Stimulated activated memory B cell treated with anti-CD40 and anti-IgM and Interleukin-4, amounts not matched to agents 10 μg/mL and 1 μg/mL and 100 μg/mL, for 72 hours (primary cell): Measurements from ENCODE around the gene SLC7A10.
A peak's percentile ranks its signal among the peaks of the same experiment; 100 is the strongest.
"Not testable (repeated sequence)": the region's sequence is repeated elsewhere in the genome, so short reads cannot be mapped to it uniquely, and the experiment has no call there.

ENCODE experiments used
- ATAC-seq: fragments of 150-1000 bp; cut with Tn5 transposase; 2 replicates; pipeline ENCODE4 v1.10.0; 2021
- H3K27ac Mint-ChIP-seq: one replicate; pipeline ENCODE4 v1.8.0; 2022; ENCODE audit warnings: mild to moderate bottlenecking, mixed read lengths
- H3K27me3 Mint-ChIP-seq: one replicate; pipeline ENCODE4 v1.8.0; 2022; ENCODE audit warnings: mixed read lengths
- H3K36me3 Mint-ChIP-seq: one replicate; pipeline ENCODE4 v1.8.0; 2022; ENCODE audit warnings: mixed read lengths
- H3K4me1 Mint-ChIP-seq: one replicate; pipeline ENCODE4 v1.8.0; 2022; ENCODE audit warnings: mixed read lengths
- H3K4me3 Mint-ChIP-seq: one replicate; pipeline ENCODE4 v1.8.0; 2022; ENCODE audit warnings: mild to moderate bottlenecking, moderate library complexity, mixed read lengths
- H3K9me3 Mint-ChIP-seq: one replicate; pipeline ENCODE4 v1.8.0; 2022; ENCODE audit warnings: mixed read lengths

SLC7A10 gene

DNA sequence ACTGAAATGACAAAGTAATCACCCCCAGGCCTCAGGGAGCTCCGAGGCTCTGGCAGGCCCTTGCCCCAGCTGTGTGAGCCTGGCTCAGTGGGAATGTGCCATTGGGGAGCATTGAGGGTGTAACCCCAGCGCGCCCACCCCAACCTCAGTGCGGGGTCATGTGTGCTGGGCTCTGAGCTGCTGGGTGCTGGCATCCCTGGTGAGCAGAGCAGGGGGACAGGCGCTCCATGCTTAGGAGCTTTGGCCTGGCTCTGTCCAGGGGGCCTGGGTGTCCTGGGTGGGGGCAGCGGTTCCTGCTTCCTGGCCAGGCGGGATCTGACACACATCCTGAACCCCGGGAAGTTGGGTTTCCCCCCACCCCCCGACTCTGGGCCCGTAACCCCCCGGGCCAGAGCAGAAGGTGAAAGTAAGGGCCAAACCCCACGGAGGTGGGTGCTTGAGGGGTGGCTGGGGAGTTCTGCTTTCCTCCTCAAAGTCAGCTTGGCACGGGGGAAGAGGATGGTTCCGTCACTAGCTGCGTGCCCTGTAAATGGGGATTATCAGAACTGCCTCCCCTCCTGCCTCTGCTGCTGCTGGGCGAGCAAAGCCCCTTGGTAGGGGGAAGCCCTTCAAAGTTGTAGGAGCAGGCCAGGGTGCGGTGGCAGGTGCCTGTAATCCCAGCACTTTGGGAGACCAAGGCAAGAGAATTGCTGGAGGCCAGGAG, 29.9 kb downstream of the SLC7A10 start:
- no peak for ATAC-seq
- no peak overlapping the region for H3K27ac Mint-ChIP-seq
- peaks cover 57% of the 10 kb centered on the region for H3K27me3 Mint-ChIP-seq
- no peak overlapping the region for H3K4me3 Mint-ChIP-seq
- H3K36me3 Mint-ChIP-seq = no peaks in the 10 kb centered on the region
- peaks cover 10% of the 10 kb centered on the region for H3K4me1 Mint-ChIP-seq
- H3K9me3 Mint-ChIP-seq = no peaks in the 10 kb centered on the region

- Mint-ChIP-seq H3K27me3 (peaks cover 64% of the 10 kb centered on the region), H3K27ac (no peak overlapping the region), H3K36me3 (no peaks in the 10 kb centered on the region), H3K4me3 (no peak overlapping the region), H3K9me3 (no peaks in the 10 kb centered on the region), H3K4me1 (peaks cover 10% of the 10 kb centered on the region)
- no peak for ATAC-seq
Observed at GRCh38 chr19:33194886-33195644, 30.6 kb downstream of the SLC7A10 start.

DNA sequence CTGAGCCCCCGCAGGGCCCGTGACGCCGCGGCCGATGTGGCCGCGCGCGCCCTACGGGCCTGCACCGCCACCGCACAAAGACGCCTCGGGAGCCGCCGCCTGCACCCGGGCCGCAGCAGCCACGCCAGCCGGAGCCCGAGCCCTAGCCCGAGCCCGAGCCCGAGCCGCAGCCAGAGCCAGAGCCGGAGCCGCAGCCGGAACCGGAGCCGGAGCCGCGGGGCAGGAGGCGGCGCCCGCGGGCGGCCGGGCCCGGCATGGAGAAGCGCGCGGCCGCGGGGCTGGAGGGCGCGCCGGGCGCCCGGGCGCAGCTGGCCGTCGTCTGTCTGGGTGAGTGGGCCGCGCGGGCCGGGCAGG, 31.1 kb downstream of the SLC7A10 start:
- H3K9me3 Mint-ChIP-seq = no peaks in the 10 kb centered on the region
- peaks cover 10% of the 10 kb centered on the region for H3K4me1 Mint-ChIP-seq
- H3K27me3 Mint-ChIP-seq = peaks cover 69% of the 10 kb centered on the region
- ATAC-seq = no peak
- H3K4me3 Mint-ChIP-seq = no peak overlapping the region
- H3K27ac Mint-ChIP-seq = no peak overlapping the region
- no peaks in the 10 kb centered on the region for H3K36me3 Mint-ChIP-seq

DNA sequence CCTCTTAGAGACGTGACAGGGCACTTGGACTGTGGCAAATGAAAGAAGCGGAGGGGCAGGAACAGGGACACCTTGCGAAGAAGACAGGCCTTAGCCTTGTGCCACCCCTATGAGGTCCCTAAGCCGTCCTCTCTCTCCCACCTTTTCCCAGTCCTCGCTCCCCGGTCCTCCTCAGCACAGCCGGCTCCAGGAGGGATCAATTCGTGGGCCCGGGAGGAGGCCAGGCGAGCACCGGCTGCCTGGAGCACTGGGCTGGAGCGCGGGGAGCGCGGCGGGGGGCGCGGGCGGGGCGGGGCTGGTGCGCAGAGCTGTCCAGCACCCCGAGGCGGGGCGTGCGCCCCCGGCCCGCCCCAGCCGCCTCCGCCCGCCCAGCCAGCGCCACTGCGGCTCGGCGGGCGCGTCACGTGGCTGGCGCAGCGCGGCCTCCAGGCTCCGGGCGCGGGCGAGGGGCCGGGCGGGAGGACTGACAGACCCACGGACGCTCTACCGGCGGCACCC, 31.7 kb downstream of the SLC7A10 start, which contains the start of gene LRP3:
TSS of gene LRP3 (plus strand) at position 466 of the 498 bp plus-strand sequence. CDS start 456 bp downstream, outside the sequence.
- Mint-ChIP-seq H3K36me3 (no peaks in the 10 kb centered on the region), H3K27ac (no peak within 1 kb of the TSS), H3K9me3 (no peaks in the 10 kb centered on the region), H3K27me3 (peaks cover 73% of the 10 kb centered on the region), H3K4me1 (peaks cover 10% of the 10 kb centered on the region), H3K4me3 (peak within 1 kb of the TSS; percentile 54)
- ATAC-seq = no peak

DNA sequence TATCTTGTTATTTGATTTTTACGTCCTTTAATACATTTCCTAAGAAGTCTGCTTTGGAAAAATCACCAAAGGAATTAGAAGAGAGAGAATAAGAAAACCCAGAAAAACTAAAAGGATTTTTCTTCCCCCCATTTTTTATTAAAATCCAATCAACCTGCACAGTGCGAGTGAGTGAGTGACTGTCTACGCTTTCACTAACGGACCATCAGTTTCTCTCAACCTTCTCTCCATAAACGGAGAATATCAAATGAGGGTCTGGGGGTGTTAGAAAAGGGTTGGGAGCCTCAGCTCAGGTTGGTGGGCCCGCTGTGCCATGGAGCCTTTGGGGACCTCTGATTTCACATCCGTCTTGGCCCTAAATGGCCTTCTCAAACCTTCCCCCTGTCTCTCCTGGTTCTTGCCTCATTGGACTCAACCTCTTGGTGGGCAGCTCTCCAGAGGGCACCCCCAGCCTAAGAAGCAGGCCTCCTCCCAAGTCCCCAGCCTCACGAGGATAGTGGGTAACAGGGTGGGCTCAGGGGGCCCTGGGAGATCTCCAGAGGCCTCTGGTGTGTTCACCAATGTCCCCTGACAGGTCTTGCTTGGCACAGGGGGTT, 32.3 kb downstream of the SLC7A10 start:
- H3K36me3 Mint-ChIP-seq = no peaks in the 10 kb centered on the region
- H3K27ac Mint-ChIP-seq = no peak overlapping the region
- H3K4me3 Mint-ChIP-seq = peak overlapping the region; percentile 54
- no peaks in the 10 kb centered on the region for H3K9me3 Mint-ChIP-seq
- peaks cover 73% of the 10 kb centered on the region for H3K27me3 Mint-ChIP-seq
- peaks cover 10% of the 10 kb centered on the region for H3K4me1 Mint-ChIP-seq
- no peak for ATAC-seq

GRCh38 chr19:33192010-33192409, 33.6 kb downstream of the SLC7A10 start:
- Mint-ChIP-seq H3K36me3 (no peaks in the 10 kb centered on the region), H3K27ac (no peak overlapping the region), H3K9me3 (no peaks in the 10 kb centered on the region), H3K4me1 (peaks cover 1% of the 10 kb centered on the region), H3K27me3 (peaks cover 68% of the 10 kb centered on the region), H3K4me3 (no peak overlapping the region)
- ATAC-seq = no peak

GRCh38 chr19:33191501-33191900, 34.1 kb downstream of the SLC7A10 start:
- no peaks in the 10 kb centered on the region for H3K36me3 Mint-ChIP-seq
- H3K4me1 Mint-ChIP-seq = no peaks in the 10 kb centered on the region
- no peak overlapping the region for H3K27ac Mint-ChIP-seq
- peaks cover 63% of the 10 kb centered on the region for H3K27me3 Mint-ChIP-seq
- H3K9me3 Mint-ChIP-seq = no peaks in the 10 kb centered on the region
- no peak overlapping the region for H3K4me3 Mint-ChIP-seq
- ATAC-seq = no peak

- not testable (repeated sequence) for H3K9me3 Mint-ChIP-seq, H3K4me3 Mint-ChIP-seq, H3K4me1 Mint-ChIP-seq, ATAC-seq, H3K27ac Mint-ChIP-seq, H3K36me3 Mint-ChIP-seq
- H3K27me3 Mint-ChIP-seq = peaks cover 59% of the 10 kb centered on the region
Observed at GRCh38 chr19:33191092-33191491, 34.6 kb downstream of the SLC7A10 start.

DNA sequence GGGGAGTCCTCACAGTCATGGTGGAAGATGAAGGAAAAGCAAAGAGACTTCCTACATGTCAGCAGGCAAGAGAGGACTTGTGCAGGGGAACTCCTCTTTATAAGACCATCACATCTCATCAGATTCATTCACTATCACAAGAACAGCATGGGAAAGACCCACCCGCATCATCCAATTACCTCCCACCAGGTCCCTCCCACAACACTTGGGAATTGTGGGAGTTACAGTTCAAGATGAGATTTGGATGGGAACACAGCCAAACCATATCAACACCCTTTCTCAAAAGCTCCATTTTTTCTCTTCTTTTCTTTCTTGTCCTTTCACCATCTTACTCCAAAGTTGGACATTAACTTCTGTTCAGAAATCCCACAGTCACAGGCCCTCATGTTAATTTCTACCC, 36.2 kb downstream of the SLC7A10 start:
- H3K36me3 Mint-ChIP-seq = no peaks in the 10 kb centered on the region
- no peak overlapping the region for H3K27ac Mint-ChIP-seq
- no peak for ATAC-seq
- H3K4me3 Mint-ChIP-seq = no peak overlapping the region
- H3K27me3 Mint-ChIP-seq = peaks cover 48% of the 10 kb centered on the region
- no peaks in the 10 kb centered on the region for H3K4me1 Mint-ChIP-seq
- no peaks in the 10 kb centered on the region for H3K9me3 Mint-ChIP-seq

DNA sequence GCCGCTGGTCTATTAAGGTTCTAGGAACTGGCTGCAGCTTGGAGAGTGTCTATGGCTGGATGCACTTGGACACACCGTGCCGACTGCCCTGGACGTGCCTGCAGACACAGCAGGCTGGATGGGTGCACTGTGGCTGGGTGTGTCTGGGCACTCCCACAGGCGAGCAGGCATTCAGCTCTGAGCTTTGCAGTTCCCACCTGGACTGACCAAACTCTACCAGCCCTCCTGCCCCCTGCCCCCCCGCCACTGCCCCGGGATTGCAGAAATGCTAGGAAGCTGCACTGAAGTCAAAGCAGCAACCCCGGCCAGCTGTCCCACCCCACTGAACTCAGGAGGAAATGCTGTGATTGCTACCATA, 38.5 kb downstream of the SLC7A10 start:
- Mint-ChIP-seq H3K9me3 (no peaks in the 10 kb centered on the region), H3K4me1 (no peaks in the 10 kb centered on the region), H3K36me3 (no peaks in the 10 kb centered on the region), H3K27ac (no peak overlapping the region), H3K27me3 (peaks cover 30% of the 10 kb centered on the region), H3K4me3 (no peak overlapping the region)
- ATAC-seq = no peak

DNA sequence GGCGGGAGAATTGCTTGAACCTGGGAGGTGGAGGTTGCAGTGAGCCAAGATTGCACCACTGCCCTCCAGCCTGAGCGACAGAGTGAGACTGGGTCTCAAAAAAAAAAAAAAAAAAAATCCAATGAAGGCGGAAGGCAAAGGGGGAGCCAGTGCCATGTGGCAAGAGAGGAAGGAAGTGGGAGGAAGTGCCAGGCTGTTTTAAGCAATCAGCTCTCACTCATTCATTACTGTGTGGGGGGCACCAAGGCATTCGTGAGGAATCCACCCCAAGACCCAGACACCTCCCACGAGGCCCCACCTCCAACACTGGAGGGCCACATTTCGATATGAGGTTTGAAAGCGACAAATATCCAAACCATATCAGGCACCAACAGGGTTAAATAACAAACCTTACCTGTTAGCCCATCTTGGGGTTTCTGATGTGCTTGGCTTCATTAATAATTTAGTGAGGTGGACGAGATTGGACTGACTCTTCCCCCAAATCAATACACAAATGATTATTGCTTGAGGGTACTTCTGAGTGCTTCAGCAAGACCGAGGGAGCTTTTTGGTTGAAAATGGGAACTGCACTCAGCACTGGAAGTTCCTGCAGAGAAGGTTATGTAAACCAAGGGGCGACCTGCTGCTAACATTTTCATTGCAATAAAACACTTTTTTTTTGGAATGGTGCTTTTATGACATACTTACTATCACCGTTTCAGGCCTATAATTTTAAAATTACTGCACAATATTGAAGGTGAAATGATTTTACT, 39.0 kb downstream of the SLC7A10 start:
- ATAC-seq = no peak
- no peaks in the 10 kb centered on the region for H3K36me3 Mint-ChIP-seq
- no peaks in the 10 kb centered on the region for H3K4me1 Mint-ChIP-seq
- H3K27me3 Mint-ChIP-seq = peaks cover 25% of the 10 kb centered on the region
- H3K27ac Mint-ChIP-seq = no peak overlapping the region
- no peak overlapping the region for H3K4me3 Mint-ChIP-seq
- H3K9me3 Mint-ChIP-seq = no peaks in the 10 kb centered on the region

- peaks cover 45% of the 10 kb centered on the region for H3K4me1 Mint-ChIP-seq
- H3K27ac Mint-ChIP-seq = peak overlapping the region; percentile 98
- no peaks in the 10 kb centered on the region for H3K9me3 Mint-ChIP-seq
- H3K4me3 Mint-ChIP-seq = peak overlapping the region; percentile 90
- no peak for ATAC-seq
- H3K27me3 Mint-ChIP-seq = no peaks in the 10 kb centered on the region
- peaks cover 3% of the 10 kb centered on the region for H3K36me3 Mint-ChIP-seq
Observed at GRCh38 chr19:33177417-33177979, 48.2 kb downstream of the SLC7A10 start.

DNA sequence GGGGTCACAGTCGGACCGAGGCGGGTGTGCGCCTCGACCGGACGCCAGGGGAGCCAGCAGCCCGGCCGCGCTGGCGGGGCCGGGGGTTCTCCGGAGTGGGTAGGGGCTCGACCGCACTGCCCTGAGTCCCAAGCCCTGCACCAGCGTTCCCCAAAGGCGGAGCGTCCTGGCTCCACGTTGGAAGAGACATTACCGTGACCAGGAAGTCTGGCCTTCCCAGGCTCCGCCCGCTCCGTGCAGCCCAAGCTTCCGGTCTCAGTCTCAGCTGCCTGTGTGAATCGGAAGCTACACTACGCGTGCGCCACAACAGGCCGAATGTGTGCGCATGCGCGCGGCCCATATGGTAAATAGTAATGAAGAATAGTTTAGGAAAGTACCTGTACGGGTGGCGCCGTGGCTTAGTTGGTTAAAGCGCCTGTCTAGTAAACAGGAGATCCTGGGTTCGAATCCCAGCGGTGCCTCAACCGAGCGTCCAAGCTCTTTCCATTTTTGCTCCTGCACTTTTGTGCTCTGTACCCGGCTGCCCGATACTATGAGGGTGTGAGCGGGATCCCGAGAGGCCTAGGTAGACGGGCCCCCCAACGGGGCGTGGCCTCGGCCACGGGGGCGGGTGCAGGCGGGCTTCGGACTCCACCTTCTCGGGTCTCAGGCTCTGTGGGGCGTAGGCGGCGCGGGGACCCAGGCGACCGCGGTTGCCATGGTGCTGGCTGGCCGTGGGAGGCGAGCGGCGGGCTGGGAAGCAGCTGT, 48.8 kb downstream of the SLC7A10 start:
- peak; percentile 93 for ATAC-seq
- Mint-ChIP-seq H3K27me3 (no peaks in the 10 kb centered on the region), H3K27ac (peak overlapping the region; percentile 98)

DNA sequence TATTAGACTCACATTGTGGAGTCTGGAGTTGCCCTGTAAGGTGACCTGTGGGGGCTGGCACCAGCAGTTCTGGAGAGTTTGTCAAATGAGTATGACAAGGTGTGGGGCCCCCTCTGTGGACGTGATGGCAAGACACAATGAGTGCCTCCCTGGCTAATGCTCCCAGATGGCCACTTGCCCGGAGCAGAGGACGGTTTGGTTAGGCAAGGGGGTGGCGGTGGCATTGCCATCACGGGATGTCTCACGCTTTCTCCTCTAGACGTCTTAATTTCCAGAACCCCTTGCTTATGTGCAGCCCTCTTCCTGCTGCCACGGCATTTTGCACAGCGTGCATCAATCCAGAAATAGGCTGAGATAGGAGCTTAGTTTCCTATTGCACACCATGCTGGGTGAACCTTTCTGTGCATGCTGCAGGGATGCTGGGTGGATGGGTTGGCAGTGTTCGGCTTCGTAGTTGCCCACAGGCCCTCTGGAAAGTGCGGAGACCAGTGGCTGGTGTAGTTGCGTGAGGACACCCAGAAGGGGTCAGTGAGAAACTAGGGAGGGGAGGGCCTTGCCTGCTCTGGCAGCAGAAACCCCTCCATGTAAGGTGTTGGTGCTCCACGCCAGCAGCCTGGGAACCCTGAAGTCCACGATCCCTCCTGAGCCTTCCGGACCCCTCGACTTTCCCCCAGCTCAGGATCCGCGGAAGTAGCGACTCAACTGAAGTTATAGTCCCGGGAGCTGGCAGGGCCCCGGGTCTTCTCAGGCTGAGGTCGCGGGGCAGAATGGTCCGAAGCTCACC, 49.6 kb downstream of the SLC7A10 start:
- peak overlapping the region; percentile 90 for H3K4me3 Mint-ChIP-seq
- H3K27ac Mint-ChIP-seq = peak overlapping the region; percentile 98
- no peaks in the 10 kb centered on the region for H3K9me3 Mint-ChIP-seq
- H3K27me3 Mint-ChIP-seq = no peaks in the 10 kb centered on the region
- ATAC-seq = no peak
- H3K4me1 Mint-ChIP-seq = peaks cover 51% of the 10 kb centered on the region
- H3K36me3 Mint-ChIP-seq = peaks cover 9% of the 10 kb centered on the region

More for the DNA sequence above, 48.8 kb downstream of the SLC7A10 start:
- peaks cover 51% of the 10 kb centered on the region for H3K4me1 Mint-ChIP-seq
- peaks cover 9% of the 10 kb centered on the region for H3K36me3 Mint-ChIP-seq
- no peaks in the 10 kb centered on the region for H3K9me3 Mint-ChIP-seq
- H3K4me3 Mint-ChIP-seq = peak overlapping the region; percentile 90
